Mesendoderm (in vitro differentiated cells): Measurements from ENCODE around the gene C14orf119.

Source experiments
- DNase-seq: peaks from one replicate; pipeline ENCODE4 v3.0.0; 2013
- H2AK5ac ChIP-seq: 2 replicates; pipeline ENCODE4 v1.6.1; 2013; ENCODE audit warnings: low read length, inconsistent platforms
- H2BK120ac ChIP-seq: 2 replicates; pipeline ENCODE4 v1.6.1; 2013; ENCODE audit warnings: low read depth, mild to moderate bottlenecking, low read length, moderate library complexity, mixed read lengths
- H2BK15ac ChIP-seq: replicated peaks from 2 replicates; pipeline ENCODE4 v1.6.1; 2013; ENCODE audit warnings: low read depth, mild to moderate bottlenecking, moderate library complexity
- H2BK5ac ChIP-seq: 2 replicates; pipeline ENCODE4 v1.6.1; 2013; ENCODE audit warnings: low read length, inconsistent platforms
- H3K18ac ChIP-seq: 2 replicates; pipeline ENCODE4 v1.6.1; 2013; ENCODE audit warnings: mild to moderate bottlenecking, low read length, mixed read lengths
- H3K23ac ChIP-seq: one replicate; pipeline ENCODE4 v1.6.1; 2013; ENCODE audit warnings: low read length
- H3K27ac ChIP-seq: 2 replicates; pipeline ENCODE4 v1.5.1; 2013; ENCODE audit warnings: low read depth, mild to moderate bottlenecking, inconsistent platforms, low read length, moderate library complexity
- H3K27me3 ChIP-seq: 2 replicates; pipeline ENCODE4 v1.6.1; 2013; ENCODE audit warnings: low read length, control low read depth, mild to moderate bottlenecking, inconsistent platforms; ENCODE audit not compliant: insufficient read depth, poor library complexity
- H3K36me3 ChIP-seq: 2 replicates; pipeline ENCODE4 v1.6.1; 2013; ENCODE audit warnings: low read length, inconsistent platforms; ENCODE audit not compliant: control insufficient read depth, insufficient read depth
- H3K4ac ChIP-seq: one replicate; pipeline ENCODE4 v1.6.1; 2013; ENCODE audit warnings: low read depth, mild to moderate bottlenecking, low read length, moderate library complexity
- H3K4me1 ChIP-seq: 2 replicates; pipeline ENCODE4 v1.6.1; 2013; ENCODE audit warnings: low read depth, low read length, inconsistent platforms; ENCODE audit not compliant: control insufficient read depth
- H3K4me2 ChIP-seq: 2 replicates; pipeline ENCODE4 v1.6.1; 2013; ENCODE audit warnings: low read length
- H3K4me3 ChIP-seq: 2 replicates; pipeline ENCODE4 v1.5.1; 2013; ENCODE audit warnings: mild to moderate bottlenecking, low read length
- H3K56ac ChIP-seq: one replicate; pipeline ENCODE4 v1.6.1; 2013; ENCODE audit warnings: low read length
- H3K79me1 ChIP-seq: 2 replicates; pipeline ENCODE4 v1.6.1; 2013; ENCODE audit warnings: low read length, inconsistent platforms
- H3K79me2 ChIP-seq: 2 replicates; pipeline ENCODE4 v1.6.1; 2013; ENCODE audit warnings: mild to moderate bottlenecking, low read length; ENCODE audit not compliant: control insufficient read depth, insufficient read depth
- H3K9ac ChIP-seq: 2 replicates; pipeline ENCODE4 v1.6.1; 2013; ENCODE audit warnings: low read length, inconsistent platforms
- H4K5ac ChIP-seq: one replicate; pipeline ENCODE4 v1.6.1; 2013; ENCODE audit warnings: low read length
- H4K8ac ChIP-seq: one replicate; pipeline ENCODE4 v1.6.1; 2013; ENCODE audit warnings: low read depth, mild to moderate bottlenecking, control low read depth, low read length, moderate library complexity
- WGBS: extraction: QIAGEN DNeasy Blood & Tissue Kit; methylation state at CpG from one replicate; pipeline ENCODE4 v1.1.7; 2013; ENCODE audit warnings: low lambda C conversion rate, missing lambda C conversion rate; ENCODE audit not compliant: insufficient coverage; ENCODE audit errors: extremely low coverage; 5-methylcytosine and 5-hydroxymethylcytosine counted together

Gene C14orf119

GRCh38 chr14:23139874-23140273 is 44.6 kb downstream of the C14orf119 start:
- Histone ChIP-seq H3K18ac (no peak overlapping the region), H3K27me3 (no peaks in the 10 kb centered on the region), H3K4ac (no peak overlapping the region), H3K4me2 (no peak overlapping the region), H3K79me1 (no peaks in the 10 kb centered on the region), H2AK5ac (no peak overlapping the region), H3K56ac (no peak overlapping the region), H3K4me3 (no peak overlapping the region), H3K27ac (no peak overlapping the region), H3K4me1 (no peaks in the 10 kb centered on the region), H2BK5ac (no peak overlapping the region), H2BK15ac (no peak overlapping the region), H4K8ac (no peak overlapping the region), H4K5ac (no peak overlapping the region), H3K9ac (no peak overlapping the region), H3K23ac (no peak overlapping the region), H2BK120ac (no peak overlapping the region), H3K79me2 (no peaks in the 10 kb centered on the region), H3K36me3 (peaks cover 3% of the 10 kb centered on the region)
- DNase-seq, result no peak
- no CpG with 5 or more reads among the region's 2 CpGs for WGBS

- H3K56ac ChIP-seq, result no peak overlapping the region
- H3K18ac ChIP-seq, result no peak overlapping the region
- peaks cover 3% of the 10 kb centered on the region for H3K36me3 ChIP-seq
- no peak for DNase-seq
- H3K79me2 ChIP-seq, result no peaks in the 10 kb centered on the region
- H3K4ac ChIP-seq, result no peak overlapping the region
- no peaks in the 10 kb centered on the region for H3K79me1 ChIP-seq
- no peak overlapping the region for H2BK15ac ChIP-seq
- no peaks in the 10 kb centered on the region for H3K4me1 ChIP-seq
- H3K4me3 ChIP-seq, result no peak overlapping the region
- H3K23ac ChIP-seq, result no peak overlapping the region
- no peaks in the 10 kb centered on the region for H3K27me3 ChIP-seq
- no peak overlapping the region for H3K9ac ChIP-seq
- WGBS, result no CpG with 5 or more reads among the region's 6 CpGs
- no peak overlapping the region for H2AK5ac ChIP-seq
- no peak overlapping the region for H4K8ac ChIP-seq
- H2BK5ac ChIP-seq, result no peak overlapping the region
- no peak overlapping the region for H3K4me2 ChIP-seq
- H3K27ac ChIP-seq, result no peak overlapping the region
- H4K5ac ChIP-seq, result no peak overlapping the region
- no peak overlapping the region for H2BK120ac ChIP-seq
These were observed 45.1 kb downstream of the C14orf119 start for GRCh38 chr14:23140371-23140770.

- H3K56ac ChIP-seq, result no peak overlapping the region
- no peak overlapping the region for H2AK5ac ChIP-seq
- H3K79me2 ChIP-seq, result no peaks in the 10 kb centered on the region
- no peak overlapping the region for H2BK120ac ChIP-seq
- no peak overlapping the region for H3K4ac ChIP-seq
- H3K4me3 ChIP-seq, result no peak overlapping the region
- no peak overlapping the region for H3K23ac ChIP-seq
- no peak overlapping the region for H2BK15ac ChIP-seq
- no peaks in the 10 kb centered on the region for H3K79me1 ChIP-seq
- no peak overlapping the region for H3K18ac ChIP-seq
- H2BK5ac ChIP-seq, result no peak overlapping the region
- H3K4me1 ChIP-seq, result no peaks in the 10 kb centered on the region
- peak; percentile 71 for DNase-seq
- H4K8ac ChIP-seq, result no peak overlapping the region
- no peak overlapping the region for H3K9ac ChIP-seq
- H4K5ac ChIP-seq, result no peak overlapping the region
- H3K36me3 ChIP-seq, result peaks cover 2% of the 10 kb centered on the region
- no peak overlapping the region for H3K27ac ChIP-seq
- no peak overlapping the region for H3K4me2 ChIP-seq
- no CpG with 5 or more reads among the region's 7 CpGs for WGBS
- H3K27me3 ChIP-seq, result no peaks in the 10 kb centered on the region
These were observed 46.6 kb downstream of the C14orf119 start for GRCh38 chr14:23141706-23142444.

GRCh38 chr14:23142826-23143225 is 47.5 kb downstream of the C14orf119 start:
- Histone ChIP-seq H3K18ac (no peak overlapping the region), H3K27me3 (no peaks in the 10 kb centered on the region), H3K4me2 (no peak overlapping the region), H2BK120ac (no peak overlapping the region), H3K79me2 (no peaks in the 10 kb centered on the region), H2BK15ac (no peak overlapping the region), H3K4me1 (no peaks in the 10 kb centered on the region), H3K9ac (no peak overlapping the region), H3K4me3 (no peak overlapping the region), H4K5ac (no peak overlapping the region), H3K27ac (no peak overlapping the region), H2BK5ac (no peak overlapping the region), H3K23ac (no peak overlapping the region), H2AK5ac (no peak overlapping the region), H3K79me1 (no peaks in the 10 kb centered on the region), H3K36me3 (peaks cover 2% of the 10 kb centered on the region), H4K8ac (no peak overlapping the region), H3K56ac (no peak overlapping the region), H3K4ac (no peak overlapping the region)
- WGBS, result no CpG with 5 or more reads among the region's 4 CpGs
- DNase-seq, result no peak

GRCh38 chr14:23143911-23144310 is 48.6 kb downstream of the C14orf119 start:
- H4K5ac ChIP-seq, result no peak overlapping the region
- H3K56ac ChIP-seq, result no peak overlapping the region
- H3K9ac ChIP-seq, result no peak overlapping the region
- no peak overlapping the region for H4K8ac ChIP-seq
- no peaks in the 10 kb centered on the region for H3K79me2 ChIP-seq
- no peaks in the 10 kb centered on the region for H3K79me1 ChIP-seq
- no peak overlapping the region for H3K4me3 ChIP-seq
- peaks cover 2% of the 10 kb centered on the region for H3K36me3 ChIP-seq
- no peak overlapping the region for H2BK120ac ChIP-seq
- no peak overlapping the region for H3K27ac ChIP-seq
- H3K4me2 ChIP-seq, result no peak overlapping the region
- no CpG with 5 or more reads among the region's 1 CpG for WGBS
- no peak overlapping the region for H3K18ac ChIP-seq
- no peak overlapping the region for H2BK5ac ChIP-seq
- no peaks in the 10 kb centered on the region for H3K27me3 ChIP-seq
- no peak for DNase-seq
- H3K4ac ChIP-seq, result no peak overlapping the region
- no peak overlapping the region for H2BK15ac ChIP-seq
- no peaks in the 10 kb centered on the region for H3K4me1 ChIP-seq
- no peak overlapping the region for H3K23ac ChIP-seq
- no peak overlapping the region for H2AK5ac ChIP-seq

GRCh38 chr14:23145794-23146350 is 50.6 kb downstream of the C14orf119 start:
- WGBS, result no CpG with 5 or more reads among the region's 4 CpGs
- Histone ChIP-seq H3K4ac (no peak overlapping the region), H3K4me2 (no peak overlapping the region), H2AK5ac (no peak overlapping the region), H4K8ac (no peak overlapping the region), H3K4me3 (no peak overlapping the region), H3K9ac (no peak overlapping the region), H3K79me1 (no peaks in the 10 kb centered on the region), H3K56ac (no peak overlapping the region), H2BK15ac (no peak overlapping the region), H2BK120ac (no peak overlapping the region), H3K23ac (no peak overlapping the region), H2BK5ac (no peak overlapping the region), H3K18ac (no peak overlapping the region), H3K4me1 (no peaks in the 10 kb centered on the region), H3K27ac (no peak overlapping the region), H4K5ac (no peak overlapping the region), H3K79me2 (no peaks in the 10 kb centered on the region), H3K27me3 (no peaks in the 10 kb centered on the region), H3K36me3 (peaks cover 2% of the 10 kb centered on the region)
- DNase-seq, result no peak
